Fibroblast of villous mesenchyme (primary cell): ENCODE measurements around the gene HCAR3. TPM values are rescaled to one million over a fixed set of nuclear protein-coding genes. Genes with fewer than 3 reads are reported as not detected.
A peak's percentile ranks its signal among the peaks of the same experiment; 100 is the strongest.

Experiments
- DNase-seq: peaks from one replicate; pipeline ENCODE4 v3.0.0-alpha.2; 2010; ENCODE audit warnings: low read depth
- H3K4me3 ChIP-seq: 2 replicates; pipeline ENCODE4 v1.5.1; 2011; ENCODE audit warnings: low read depth, mild to moderate bottlenecking, low read length
- total RNA-seq: library from RNA; depleted of rRNA; stranded (reverse); fragments of >200 nt; gene quantifications from 2 replicates; pipeline ENCODE4 v1.2.3, GENCODE V29; 2012
- TF ChIP-seq, protein P1 (sequence below): IDR thresholded peaks from 2 replicates; pipeline ENCODE4 v1.5.1; 2012; ENCODE audit warnings: low read depth, mild to moderate bottlenecking, low read length; ENCODE audit not compliant: insufficient read depth

Gene HCAR3
- total RNA-seq, 1 donor: not detected

DNA sequence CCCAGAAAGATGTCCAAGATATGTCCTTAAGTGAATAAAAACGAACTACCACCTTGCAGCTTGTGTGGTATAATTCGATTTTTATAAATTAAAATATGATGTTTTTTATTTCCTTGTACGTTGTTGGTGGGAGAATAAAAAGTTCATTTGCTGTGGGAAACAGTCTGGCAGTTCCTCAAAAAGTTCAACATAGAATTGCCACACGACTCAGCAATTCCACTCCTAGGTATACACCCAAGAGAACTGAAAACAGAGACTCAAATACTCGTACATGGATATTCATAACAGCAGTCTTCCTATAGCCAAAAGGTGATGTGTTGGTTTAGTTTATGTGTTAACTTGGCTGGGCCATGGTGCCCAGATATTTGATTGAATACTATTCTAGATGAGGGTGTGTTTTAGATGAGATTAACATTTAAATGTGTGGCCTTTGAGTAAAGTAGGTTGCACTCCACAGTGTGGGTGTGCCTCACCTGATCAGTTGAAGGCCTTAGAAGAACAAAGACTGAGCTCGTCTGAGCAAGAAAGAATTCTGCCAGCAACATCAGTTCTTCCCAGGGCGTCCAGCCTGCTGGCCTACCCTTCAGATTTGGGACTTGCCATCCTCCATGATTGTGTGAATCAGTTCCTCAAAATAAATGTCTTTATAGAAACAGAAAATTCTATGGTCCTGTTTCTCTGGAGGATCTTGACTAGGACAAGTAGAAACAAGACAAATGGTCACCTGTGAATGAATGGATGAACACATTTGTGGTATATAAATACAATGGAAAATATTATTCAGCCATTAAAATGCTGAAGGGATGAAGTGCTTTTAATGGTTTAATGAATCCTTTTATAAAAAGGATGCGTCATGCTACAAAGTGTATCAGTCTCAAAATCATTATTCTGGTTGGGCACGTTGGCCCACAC is 30.9 kb upstream of the HCAR3 start:
- TF ChIP-seq, protein P1, sequence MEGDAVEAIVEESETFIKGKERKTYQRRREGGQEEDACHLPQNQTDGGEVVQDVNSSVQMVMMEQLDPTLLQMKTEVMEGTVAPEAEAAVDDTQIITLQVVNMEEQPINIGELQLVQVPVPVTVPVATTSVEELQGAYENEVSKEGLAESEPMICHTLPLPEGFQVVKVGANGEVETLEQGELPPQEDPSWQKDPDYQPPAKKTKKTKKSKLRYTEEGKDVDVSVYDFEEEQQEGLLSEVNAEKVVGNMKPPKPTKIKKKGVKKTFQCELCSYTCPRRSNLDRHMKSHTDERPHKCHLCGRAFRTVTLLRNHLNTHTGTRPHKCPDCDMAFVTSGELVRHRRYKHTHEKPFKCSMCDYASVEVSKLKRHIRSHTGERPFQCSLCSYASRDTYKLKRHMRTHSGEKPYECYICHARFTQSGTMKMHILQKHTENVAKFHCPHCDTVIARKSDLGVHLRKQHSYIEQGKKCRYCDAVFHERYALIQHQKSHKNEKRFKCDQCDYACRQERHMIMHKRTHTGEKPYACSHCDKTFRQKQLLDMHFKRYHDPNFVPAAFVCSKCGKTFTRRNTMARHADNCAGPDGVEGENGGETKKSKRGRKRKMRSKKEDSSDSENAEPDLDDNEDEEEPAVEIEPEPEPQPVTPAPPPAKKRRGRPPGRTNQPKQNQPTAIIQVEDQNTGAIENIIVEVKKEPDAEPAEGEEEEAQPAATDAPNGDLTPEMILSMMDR: no peak
- H3K4me3 ChIP-seq: no peak overlapping the region
- no peak for DNase-seq

DNA sequence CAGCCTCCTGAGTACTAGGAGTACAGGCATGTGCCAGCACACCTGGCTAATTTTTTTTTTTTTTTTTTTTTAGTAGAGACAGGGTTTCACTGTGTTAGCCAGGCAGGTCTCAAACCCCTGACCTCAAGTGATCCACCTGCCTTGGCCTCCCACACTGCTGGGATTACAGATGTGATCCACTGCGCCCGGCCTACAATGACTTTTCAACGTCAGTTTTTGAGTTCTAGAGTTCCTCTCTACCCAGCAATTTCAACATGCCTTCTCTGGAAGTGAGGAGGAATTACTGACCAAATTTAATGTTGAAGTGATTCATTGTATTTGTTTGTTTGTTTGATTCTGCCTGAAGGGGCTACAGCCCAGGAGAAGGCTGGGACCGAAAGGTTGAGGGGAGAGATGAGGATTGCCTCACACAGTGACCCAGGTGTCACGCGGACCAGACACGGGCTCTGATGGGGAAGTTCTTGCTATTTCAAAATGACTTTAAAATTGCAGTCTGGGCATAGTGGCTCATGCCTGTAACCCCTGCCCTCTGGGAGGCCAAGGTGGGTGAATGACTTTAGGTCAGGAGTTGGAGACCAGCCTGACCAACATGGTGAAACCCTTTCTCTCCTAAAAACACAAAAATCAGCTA is 27.4 kb upstream of the HCAR3 start:
- no peak overlapping the region for H3K4me3 ChIP-seq
- TF ChIP-seq, protein P1: no peak
- DNase-seq: no peak

DNA sequence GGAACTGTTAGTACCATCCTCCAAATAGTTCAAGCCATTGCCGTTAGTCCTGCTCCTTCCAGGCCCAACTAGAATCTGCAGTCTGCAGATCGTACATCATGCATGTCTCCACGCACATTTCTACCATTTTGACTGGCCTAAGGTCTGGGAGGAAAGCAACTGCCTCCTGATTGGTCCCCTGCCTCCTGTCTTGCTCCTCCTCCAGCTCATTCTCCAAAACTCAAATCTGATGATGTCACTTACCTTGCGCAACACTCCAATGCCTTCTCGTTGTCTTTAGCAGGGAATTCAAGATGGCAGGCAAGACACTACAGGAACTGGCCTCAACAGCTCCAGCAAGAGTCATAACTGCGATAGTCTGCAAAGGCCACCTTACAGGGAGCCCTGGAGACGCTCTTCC is 23.7 kb upstream of the HCAR3 start:
- no peak overlapping the region for H3K4me3 ChIP-seq
- TF ChIP-seq, protein P1: no peak
- no peak for DNase-seq

DNA sequence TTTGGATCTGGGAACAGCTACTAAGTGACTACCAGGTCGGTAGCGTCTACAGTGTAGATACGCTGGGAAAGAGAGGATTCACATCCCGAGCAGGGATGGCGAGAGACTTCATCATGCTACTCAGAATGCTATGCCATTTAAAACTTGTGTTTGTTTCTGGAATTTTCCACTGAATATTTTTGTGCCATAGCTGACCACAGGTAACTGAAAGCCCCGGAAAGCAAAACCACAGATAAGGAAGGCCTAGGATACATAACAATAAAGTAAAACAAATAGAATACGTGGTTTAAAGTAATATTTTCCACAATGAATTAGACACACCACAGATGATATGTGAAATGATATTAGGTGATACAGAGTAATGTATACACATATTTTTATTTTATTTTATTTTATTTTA is 22.0 kb upstream of the HCAR3 start:
- DNase-seq: peak; percentile 16
- no peak overlapping the region for H3K4me3 ChIP-seq
- TF ChIP-seq, protein P1: no peak

DNA sequence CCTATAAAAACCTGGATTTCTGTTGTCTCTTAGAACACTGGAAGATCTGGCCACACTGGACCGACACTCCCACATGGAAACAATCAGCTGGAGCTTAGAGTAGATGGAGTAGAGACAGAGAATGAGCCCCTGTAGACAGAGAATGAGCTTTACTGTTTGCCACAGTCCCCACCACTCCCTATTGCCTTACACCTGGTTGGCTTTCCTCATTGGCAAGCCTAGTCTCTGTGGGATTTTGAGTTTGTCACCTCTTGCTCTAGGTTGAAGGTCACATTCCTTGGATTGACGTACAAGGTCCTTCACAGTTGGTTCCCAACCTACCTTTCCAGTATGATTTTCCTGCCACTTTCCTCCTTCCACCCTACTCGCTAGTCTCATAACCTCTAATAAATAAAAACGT is 16.0 kb upstream of the HCAR3 start:
- no peak for DNase-seq
- H3K4me3 ChIP-seq: no peak overlapping the region
- TF ChIP-seq, protein P1: no peak

DNA sequence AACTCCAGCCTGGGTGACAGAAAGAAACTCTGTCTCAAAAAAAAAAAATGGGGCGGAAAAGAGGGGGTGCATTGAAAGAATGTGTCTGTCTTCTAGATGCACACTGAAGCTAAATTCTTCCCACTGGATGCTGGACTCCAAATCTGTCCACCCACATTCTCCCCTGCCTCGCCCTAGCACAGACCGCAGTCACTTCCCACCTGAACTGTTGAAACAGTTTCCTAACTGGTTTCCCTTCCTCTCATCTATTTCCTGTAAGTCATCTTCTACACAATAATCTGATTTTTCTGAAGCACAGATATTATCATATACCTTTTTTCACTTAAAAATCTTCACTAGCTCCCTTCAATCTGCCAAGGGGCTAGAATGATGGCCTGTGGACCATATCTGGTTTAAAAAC is 15.6 kb upstream of the HCAR3 start:
- no peak overlapping the region for H3K4me3 ChIP-seq
- TF ChIP-seq, protein P1: no peak
- no peak for DNase-seq
